ENCODE data around the gene DRC7.

GRCh38 chr16:57694725-57695679, at the start of gene DRC7:
- no peak for TF ChIP-seq EZH2 (IDR thresholded peaks at IDR 0.05; ENCODE audit: insufficient read depth, poor library complexity, severe bottlenecking)
- TF ChIP-seq EZH2phosphoT487 (IDR thresholded peaks at IDR 0.05; ENCODE audit: insufficient read depth, low read depth), result no peak

Measured in GM23248 (cell line).